Measurements from ENCODE around the gene RCN1.

- TF ChIP-seq CTCF (IDR thresholded peaks at IDR 0.05; ENCODE audit: insufficient read depth, low read length) (no peak), REST (IDR thresholded peaks at IDR 0.05; ENCODE audit: insufficient replicate concordance, low read depth) (no peak), POLR2AphosphoS5 (IDR thresholded peaks at IDR 0.05; ENCODE audit: low read depth) (no peak), GABPA (IDR thresholded peaks at IDR 0.05; ENCODE audit: low read depth) (no peak), SPI1 (IDR thresholded peaks at IDR 0.05; ENCODE audit: borderline replicate concordance, low read depth) (no peak)
Observed at GRCh38 chr11:32113200-32113919, 22.5 kb downstream of the RCN1 start.
